ENCODE results near the gene SPRR2F.

SPRR2F gene

DNA sequence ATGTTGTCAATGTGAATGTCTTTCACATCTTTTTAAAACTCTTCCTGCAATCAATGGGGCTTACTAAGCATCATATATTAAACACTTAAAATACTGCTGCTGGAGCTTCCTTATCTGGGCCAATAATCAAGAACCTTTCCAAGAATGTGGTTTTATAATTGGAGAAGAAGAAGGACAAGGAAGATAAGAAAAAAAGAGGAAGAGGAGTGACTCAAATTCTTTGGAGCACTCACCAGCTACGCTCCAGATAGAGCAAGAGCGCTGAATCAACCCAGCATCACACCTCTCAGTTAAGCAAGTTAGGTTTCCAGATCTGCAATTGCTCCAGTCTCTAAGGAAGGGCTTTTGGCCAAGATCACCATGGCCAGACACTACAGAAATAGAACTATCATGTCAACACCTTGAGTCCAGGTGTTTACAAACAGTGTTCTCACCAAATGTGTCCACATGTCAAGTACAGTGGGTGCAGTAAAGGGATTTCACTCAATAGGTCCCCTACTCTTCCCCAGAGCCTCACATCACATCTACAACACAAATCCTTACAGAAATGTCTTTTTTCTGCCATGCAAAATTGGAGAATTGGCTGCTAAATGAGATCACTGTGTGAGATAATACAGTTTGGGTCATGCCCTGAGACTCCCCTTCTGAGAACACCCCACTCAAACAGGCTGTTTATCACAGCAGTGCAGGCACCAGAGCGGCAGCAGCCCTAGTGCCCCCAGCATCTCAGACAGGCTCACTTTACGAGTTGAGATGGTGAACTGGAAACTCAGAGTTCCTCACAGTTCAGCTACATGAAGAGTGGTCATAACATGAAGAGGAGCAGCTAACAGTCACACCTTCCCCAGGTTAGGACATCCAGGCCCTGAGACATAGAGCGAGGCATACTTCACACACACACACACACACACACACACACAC lies 40.2 kb downstream of the SPRR2F start:
- DNase-seq (ENCODE audit: low read depth), result no peak

GRCh38 chr1:153071511-153071910 lies 41.8 kb downstream of the SPRR2F start, which contains the start of gene SPRR2B:
Gene SPRR2B, minus strand, starts transcription at chr1:153071611. Its CDS starts 772 bp downstream, at chr1:153070839.
- DNase-seq (ENCODE audit: low read depth), result no peak

DNA sequence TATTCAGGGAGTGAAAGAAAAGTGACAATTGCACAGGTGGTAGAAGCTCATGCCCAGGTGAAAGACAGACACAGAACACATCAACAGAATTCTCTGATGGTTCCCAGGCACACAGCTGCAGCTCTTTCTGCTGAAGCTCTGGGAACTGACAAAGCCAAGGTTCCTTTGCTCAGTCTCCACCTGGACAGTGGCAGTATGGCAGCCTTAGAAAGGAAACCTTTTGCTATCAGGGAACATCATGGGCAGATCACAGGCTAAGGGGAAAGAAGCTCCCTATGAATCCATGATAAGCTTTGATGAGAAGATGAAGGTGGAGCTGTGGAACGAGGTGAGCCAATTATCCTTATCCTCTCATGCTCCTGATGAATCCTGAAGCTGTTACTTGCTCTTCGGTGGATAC lies 43.1 kb downstream of the SPRR2F start:
- no peak for DNase-seq (ENCODE audit: low read depth)

Measured in fibroblast of the conjunctiva (primary cell).